ENCODE data around the gene NR1D1. TPM values are rescaled to one million over a fixed set of nuclear protein-coding genes. Genes with fewer than 3 reads are reported as not detected.

Gene NR1D1
- total RNA-seq, 1 experiment from 2014 or later: 63.7 TPM

GRCh38 chr17:40068917-40069750 is 31.3 kb downstream of the NR1D1 start:
- H3K27ac ChIP-seq (ENCODE audit: low read depth, low read length): peak overlapping the region; percentile 79
- intact Hi-C loops (cut with micrococcal nuclease): no loop called here

GRCh38 chr17:40068584-40068916 is 31.8 kb downstream of the NR1D1 start:
- Histone ChIP-seq H3K4me1 (ENCODE audit: control insufficient read depth in 1 of 2, insufficient read depth in 2 of 2, low read length in 2 of 2) (peaks cover 79 to 80% of the 10 kb centered on the region in 2 experiments), H3K27me3 (ENCODE audit: insufficient read depth, low read length) (no peaks in the 10 kb centered on the region), H4K20me1 (ENCODE audit: insufficient read depth) (no peaks in the 10 kb centered on the region), H3K36me3 (ENCODE audit: control insufficient read depth in 1 of 2, insufficient read depth in 2 of 2, low read length in 2 of 2) (no peaks in the 10 kb centered on the region), H2AFZ (ENCODE audit: low read depth, low read length, poor library complexity, severe bottlenecking) (no peak overlapping the region), H3K4me2 (ENCODE audit: low read length) (peak overlapping the region; percentile 78), H3K79me2 (ENCODE audit: insufficient read depth, low read length) (peaks cover 4% of the 10 kb centered on the region; the same call in 1 of the 2 replicates), H3K9ac (ENCODE audit: low read length) (peak overlapping the region; percentile 46), H3K27ac (ENCODE audit: low read depth, low read length) (peak overlapping the region; percentile 79; the same call in 1 of the 2 replicates), H3K9me3 (ENCODE audit: control insufficient read depth in 1 of 2, insufficient read depth in 1 of 2, low read depth in 1 of 2, low read length in 2 of 2) (no peaks in the 10 kb centered on the region), H3K4me3 (replicated peaks in 1 of 2; ENCODE audit: low read depth in 1 of 2, low read length in 2 of 2) (no peak overlapping the region), H3K9me2 (ENCODE audit: insufficient read depth) (no peaks in the 10 kb centered on the region)
- POLR2A ChIA-PET: no interaction called here
- CTCF ChIA-PET: interaction anchor here (0.9 kb wide), 1 partner anchor 34 kb away, joined by 3 read pairs; no protein-coding TSS in a partner anchor
- TF ChIP-seq POLR2AphosphoS5 (IDR thresholded peaks at IDR 0.05; ENCODE audit: low read depth, low read length) (no peak), SP1 (IDR thresholded peaks at IDR 0.05; ENCODE audit: low read depth) (no peak), CBX3 (IDR thresholded peaks at IDR 0.05; ENCODE audit: low read depth) (no peak), FOSL1 (IDR thresholded peaks at IDR 0.05; ENCODE audit: low read depth) (no peak), ZBTB33 (IDR thresholded peaks at IDR 0.05; ENCODE audit: extremely low read depth, insufficient replicate concordance, low read length) (no peak), YY1 (IDR thresholded peaks at IDR 0.05; ENCODE audit: extremely low read depth, insufficient replicate concordance, low read depth, low read length) (no peak), JUND (IDR thresholded peaks at IDR 0.05) (no peak), RAD21 (IDR thresholded peaks at IDR 0.05; ENCODE audit: low read depth) (no peak), TCF7L2 (IDR thresholded peaks at IDR 0.05; ENCODE audit: borderline replicate concordance, extremely low read depth, insufficient read depth, insufficient read length) (no peak), CEBPB (IDR thresholded peaks at IDR 0.05; ENCODE audit: low read depth) (no peak)
- DNase-seq (ENCODE audit: low read depth, low spot score): no peak
- intact Hi-C loops (cut with micrococcal nuclease): no loop called here
- RAD21 ChIA-PET (ENCODE audit: low non-redundant PET in 1 of 2, low total read pairs in 2 of 2, uncharacterized antibody in 2 of 2, unreplicated experiment in 2 of 2): no interaction called here
- BruUV-seq (replicated peaks): no TSS peak
- no peak for ATAC-seq

More at GRCh38 chr17:40068917-40069750, 31.3 kb downstream of the NR1D1 start:
- peak overlapping the region in 1 of 2 experiments; percentile 30; a peak in 2 of 4 replicates for H3K4me3 ChIP-seq (replicated peaks in 1 of 2; ENCODE audit: low read depth in 1 of 2, low read length in 2 of 2)
- no TSS peak for BruUV-seq (replicated peaks)
- ATAC-seq (no peak; the same call in 1 of the 2 replicates), DNase-seq (ENCODE audit: low read depth, low spot score) (no peak)
- no peaks in the 10 kb centered on the region for H4K20me1 ChIP-seq (ENCODE audit: insufficient read depth)
- TF ChIP-seq EZH2 (IDR thresholded peaks at IDR 0.05) (no peak), MAX (IDR thresholded peaks at IDR 0.05) (0 out of 2 replicates have a peak, but pooled peaks have one; percentile 16), CEBPB (IDR thresholded peaks at IDR 0.05; ENCODE audit: low read depth) (no peak)
- POLR2A ChIA-PET: no interaction called here
- RAD21 ChIA-PET (ENCODE audit: low non-redundant PET in 1 of 2, low total read pairs in 2 of 2, uncharacterized antibody in 2 of 2, unreplicated experiment in 2 of 2): no interaction called here
- CTCF ChIA-PET: interaction anchor here (0.9 to 1.3 kb wide), 3 partner anchors 17 to 34 kb away, joined by 3 to 4 read pairs (median 3); no protein-coding TSS in a partner anchor
- no peaks in the 10 kb centered on the region for H3K9me2 ChIP-seq (ENCODE audit: insufficient read depth)
- H3K4me2 ChIP-seq (ENCODE audit: low read length): peak overlapping the region; percentile 78
- no peaks in the 10 kb centered on the region for H3K27me3 ChIP-seq (ENCODE audit: insufficient read depth, low read length)
- H3K9me3 ChIP-seq (ENCODE audit: control insufficient read depth in 1 of 2, insufficient read depth in 1 of 2, low read depth in 1 of 2, low read length in 2 of 2): no peaks in the 10 kb centered on the region
- peaks cover 80 to 82% of the 10 kb centered on the region in 2 experiments for H3K4me1 ChIP-seq (ENCODE audit: control insufficient read depth in 1 of 2, insufficient read depth in 2 of 2, low read length in 2 of 2)
- peak overlapping the region; percentile 46 for H3K9ac ChIP-seq (ENCODE audit: low read length)
- H2AFZ ChIP-seq (ENCODE audit: low read depth, low read length, poor library complexity, severe bottlenecking): no peak overlapping the region
- peaks cover 4% of the 10 kb centered on the region; the same call in 1 of the 2 replicates for H3K79me2 ChIP-seq (ENCODE audit: insufficient read depth, low read length)
- H3K36me3 ChIP-seq (ENCODE audit: control insufficient read depth in 1 of 2, insufficient read depth in 2 of 2, low read length in 2 of 2): no peaks in the 10 kb centered on the region
